Inflammatory macrophage (primary cell): ENCODE results near the gene C11orf58.

Source experiments
- DNase-seq, 2 donors: peaks; one replicate each; pipeline ENCODE4 v3.0.0-alpha.2; 2020 to 2022

Gene C11orf58

GRCh38 chr11:16805938-16806337 lies 67.5 kb downstream of the C11orf58 start:
- no peak for DNase-seq

- DNase-seq = no peak
Observed at GRCh38 chr11:16806791-16807190, 68.3 kb downstream of the C11orf58 start.

GRCh38 chr11:16807306-16807705 lies 68.9 kb downstream of the C11orf58 start:
- DNase-seq = peak; percentile 86 to 90
